ENCODE data around the gene KLHL22. TPM values are rescaled to one million over a fixed set of nuclear protein-coding genes. Genes with fewer than 3 reads are reported as not detected.

Gene KLHL22
- total RNA-seq, 2 experiments from 2014 or later, result 24.1 to 27.7 TPM

GRCh38 chr22:20464912-20465758, 30.5 kb downstream of the KLHL22 start:
- H3K27ac ChIP-seq (ENCODE audit: low read depth in 1 of 2, low read length in 2 of 2), result peak overlapping the region; percentile 82 to 88
- H3K9me3 ChIP-seq (ENCODE audit: control insufficient read depth in 1 of 2, insufficient read depth in 1 of 2, low read length in 2 of 2), result no peaks in the 10 kb centered on the region
- H3K27me3 ChIP-seq (ENCODE audit: control insufficient read depth in 1 of 2, insufficient read depth in 2 of 2, low read length in 2 of 2), result no peaks in the 10 kb centered on the region
- peaks cover 8% of the 10 kb centered on the region for H3K36me3 ChIP-seq (ENCODE audit: insufficient read depth, low read length)
- Mint-ChIP-seq H3K4me1 (ENCODE audit: low read depth) (peaks cover 66% of the 10 kb centered on the region), H3K27me3 (no peaks in the 10 kb centered on the region), H3K4me3 (peak overlapping the region; percentile 73), H3K9me3 (no peaks in the 10 kb centered on the region), H3K27ac (peak overlapping the region; percentile 96), H3K36me3 (ENCODE audit: low read depth) (peaks cover 32% of the 10 kb centered on the region)
- TF ChIP-seq, protein P1, sequence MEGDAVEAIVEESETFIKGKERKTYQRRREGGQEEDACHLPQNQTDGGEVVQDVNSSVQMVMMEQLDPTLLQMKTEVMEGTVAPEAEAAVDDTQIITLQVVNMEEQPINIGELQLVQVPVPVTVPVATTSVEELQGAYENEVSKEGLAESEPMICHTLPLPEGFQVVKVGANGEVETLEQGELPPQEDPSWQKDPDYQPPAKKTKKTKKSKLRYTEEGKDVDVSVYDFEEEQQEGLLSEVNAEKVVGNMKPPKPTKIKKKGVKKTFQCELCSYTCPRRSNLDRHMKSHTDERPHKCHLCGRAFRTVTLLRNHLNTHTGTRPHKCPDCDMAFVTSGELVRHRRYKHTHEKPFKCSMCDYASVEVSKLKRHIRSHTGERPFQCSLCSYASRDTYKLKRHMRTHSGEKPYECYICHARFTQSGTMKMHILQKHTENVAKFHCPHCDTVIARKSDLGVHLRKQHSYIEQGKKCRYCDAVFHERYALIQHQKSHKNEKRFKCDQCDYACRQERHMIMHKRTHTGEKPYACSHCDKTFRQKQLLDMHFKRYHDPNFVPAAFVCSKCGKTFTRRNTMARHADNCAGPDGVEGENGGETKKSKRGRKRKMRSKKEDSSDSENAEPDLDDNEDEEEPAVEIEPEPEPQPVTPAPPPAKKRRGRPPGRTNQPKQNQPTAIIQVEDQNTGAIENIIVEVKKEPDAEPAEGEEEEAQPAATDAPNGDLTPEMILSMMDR (IDR thresholded peaks at IDR 0.05), result no peak
- no peak overlapping the region for H3K4me3 ChIP-seq (ENCODE audit: low read length)
- ChIA-PET CTCF (interaction anchor here (1.0 kb wide), 1 partner anchor 9 kb away, joined by 3 read pairs; no protein-coding TSS in a partner anchor), POLR2A (interaction anchor here (0.8 to 3.6 kb wide), 22 partner anchors 9 to 394 kb away, joined by 3 to 67 read pairs (median 14); partner anchors contain the start of genes KLHL22, MED15, PI4KA and SNAP29)
- intact Hi-C loops (cut with DNase I, micrococcal nuclease), result no loop called here
- peaks cover 74% of the 10 kb centered on the region for H3K4me1 ChIP-seq (ENCODE audit: insufficient read depth, low read length)
- no peak for ATAC-seq (ENCODE audit: poor library complexity)
- no peak for DNase-seq

DNA sequence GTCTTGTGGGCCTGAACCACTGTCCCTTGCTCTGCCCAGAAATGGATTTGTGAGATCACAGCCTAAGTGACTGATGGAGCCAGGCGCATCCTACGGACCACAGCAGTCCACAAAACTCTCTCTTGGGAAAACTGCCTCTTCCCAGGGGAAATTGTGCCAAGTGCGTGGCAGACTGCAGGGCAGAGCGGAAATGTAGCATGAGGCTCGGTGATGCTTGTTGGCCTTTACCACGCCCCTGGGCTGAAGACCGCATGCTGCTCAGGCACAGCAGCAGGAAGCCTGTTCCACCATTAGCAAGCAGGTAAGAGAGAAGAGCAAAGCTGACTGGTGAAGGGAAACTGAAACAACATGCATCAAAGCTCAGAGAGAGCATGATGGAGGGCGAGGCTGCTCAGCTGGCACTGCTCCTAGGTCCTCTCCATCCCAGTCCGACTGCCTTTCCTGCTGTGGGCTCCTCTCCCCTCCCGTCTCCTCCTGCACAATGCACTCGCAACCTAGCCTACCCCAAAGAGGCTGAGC, 31.4 kb downstream of the KLHL22 start:
- Histone ChIP-seq H3K4me1 (ENCODE audit: insufficient read depth, low read length) (peaks cover 72% of the 10 kb centered on the region), H3K27ac (ENCODE audit: low read depth in 1 of 2, low read length in 2 of 2) (peak overlapping the region; percentile 82 to 88), H3K4me3 (ENCODE audit: low read length) (no peak overlapping the region), H3K9me3 (ENCODE audit: control insufficient read depth in 1 of 2, insufficient read depth in 1 of 2, low read length in 2 of 2) (no peaks in the 10 kb centered on the region), H3K27me3 (ENCODE audit: control insufficient read depth in 1 of 2, insufficient read depth in 2 of 2, low read length in 2 of 2) (no peaks in the 10 kb centered on the region), H3K36me3 (ENCODE audit: insufficient read depth, low read length) (peaks cover 5% of the 10 kb centered on the region)
- intact Hi-C loops (cut with DNase I, micrococcal nuclease), result no loop called here
- peaks cover 30% of the 10 kb centered on the region for H3K36me3 Mint-ChIP-seq (ENCODE audit: low read depth)
- no peaks in the 10 kb centered on the region for H3K9me3 Mint-ChIP-seq
- no peaks in the 10 kb centered on the region for H3K27me3 Mint-ChIP-seq
- ChIA-PET CTCF (interaction anchor here (0.6 to 2.2 kb wide), 6 partner anchors 8 to 107 kb away, joined by 3 to 11 read pairs (median 5); no protein-coding TSS in a partner anchor), POLR2A (interaction anchor here (0.8 to 3.6 kb wide), 30 partner anchors 10 to 395 kb away, joined by 3 to 67 read pairs (median 7); partner anchors contain the start of genes DGCR6L, KLHL22, MED15 and PI4KA)
- peaks cover 68% of the 10 kb centered on the region for H3K4me1 Mint-ChIP-seq (ENCODE audit: low read depth)
- peak overlapping the region; percentile 81 for H3K4me3 Mint-ChIP-seq
- H3K27ac Mint-ChIP-seq, result peak overlapping the region; percentile 96
- ATAC-seq (ENCODE audit: poor library complexity) (peak; percentile 85), DNase-seq (peak; percentile 44 to 93 (median 66))
- TF ChIP-seq, protein P1 (IDR thresholded peaks at IDR 0.05), result no peak

DNA sequence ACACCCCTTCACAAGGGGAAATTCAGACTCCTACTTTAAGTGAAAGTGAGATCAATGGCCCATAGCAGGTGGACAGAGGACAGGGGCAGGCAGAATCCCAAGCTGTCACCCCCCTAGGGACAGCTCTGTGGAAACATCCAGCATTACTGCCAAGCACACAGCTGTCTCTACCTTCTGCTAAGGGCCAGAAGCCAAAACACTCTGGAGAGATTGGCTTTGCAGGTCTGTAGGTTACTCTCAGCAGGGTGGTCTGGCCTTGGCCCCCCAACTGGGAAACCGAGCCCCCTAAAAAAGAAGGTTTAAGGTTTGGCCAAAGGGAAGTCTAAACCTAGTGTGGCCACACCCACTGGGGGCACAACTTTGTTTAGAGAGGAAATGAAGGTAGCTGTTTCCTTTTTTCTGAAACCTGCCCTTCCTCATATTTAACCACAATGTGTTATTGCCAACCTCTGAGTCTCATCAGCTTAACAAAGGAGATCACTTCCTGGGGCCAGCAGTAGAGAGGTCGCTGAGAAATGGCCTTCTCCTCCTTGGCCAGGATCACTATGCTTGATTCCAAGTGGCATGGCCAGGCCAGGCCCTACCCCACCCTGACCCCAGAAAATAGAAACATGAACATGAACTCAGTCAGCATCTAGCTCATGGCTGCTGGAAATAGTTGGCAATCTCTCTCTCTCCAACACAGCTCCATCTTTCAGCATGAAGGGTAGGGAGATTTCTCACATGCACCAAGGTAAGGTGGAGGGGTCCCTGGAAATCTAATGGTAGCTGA, 32.1 kb downstream of the KLHL22 start:
- peak overlapping the region; percentile 96 for H3K27ac Mint-ChIP-seq
- ATAC-seq (ENCODE audit: poor library complexity) (peak; percentile 62), DNase-seq (peak in 13 of 14 experiments; percentile 21 to 84 (median 40))
- Histone ChIP-seq H3K27me3 (ENCODE audit: control insufficient read depth in 1 of 2, insufficient read depth in 2 of 2, low read length in 2 of 2) (no peaks in the 10 kb centered on the region), H3K27ac (ENCODE audit: low read depth in 1 of 2, low read length in 2 of 2) (peak overlapping the region; percentile 82 to 88), H3K9me3 (ENCODE audit: control insufficient read depth in 1 of 2, insufficient read depth in 1 of 2, low read length in 2 of 2) (no peaks in the 10 kb centered on the region), H3K36me3 (ENCODE audit: insufficient read depth, low read length) (peaks cover 5% of the 10 kb centered on the region), H3K4me1 (ENCODE audit: insufficient read depth, low read length) (peaks cover 71% of the 10 kb centered on the region), H3K4me3 (ENCODE audit: low read length) (peak overlapping the region; percentile 0)
- H3K36me3 Mint-ChIP-seq (ENCODE audit: low read depth), result peaks cover 26% of the 10 kb centered on the region
- intact Hi-C loops (cut with DNase I, micrococcal nuclease), result loop anchor here in 1 of 2 experiments (1.0 kb wide), 1 partner anchor 33 kb away; no protein-coding TSS in a partner anchor
- H3K4me1 Mint-ChIP-seq (ENCODE audit: low read depth), result peaks cover 68% of the 10 kb centered on the region
- no peaks in the 10 kb centered on the region for H3K9me3 Mint-ChIP-seq
- CTCF ChIA-PET, result interaction anchor here (0.6 to 2.2 kb wide), 7 partner anchors 7 to 225 kb away, joined by 3 to 11 read pairs (median 5); no protein-coding TSS in a partner anchor
- peak overlapping the region; percentile 81 for H3K4me3 Mint-ChIP-seq
- H3K27me3 Mint-ChIP-seq, result no peaks in the 10 kb centered on the region
- TF ChIP-seq, protein P1 (IDR thresholded peaks at IDR 0.05), result no peak
- POLR2A ChIA-PET, result interaction anchor here (0.6 to 3.6 kb wide), 31 partner anchors 9 to 571 kb away, joined by 3 to 67 read pairs (median 7); partner anchors contain the start of genes DGCR6L, KLHL22, MED15 and PI4KA
